NCI-H510A treated with DMSO at 0.1 percent for 48 hours (cell line): ENCODE measurements around the gene CCS.
"Not testable (repeated sequence)": the region's sequence is repeated elsewhere in the genome, so short reads cannot be mapped to it uniquely, and the experiment has no call there.

Experiments used
- DNase-seq: peaks from one replicate; lab custom pipeline; 2025; lab: John Stamatoyannopoulos, UW

The CCS gene

GRCh38 chr11:66626382-66626781, 33.4 kb downstream of the CCS start:
- DNase-seq: no peak

- DNase-seq: no peak
Observed at GRCh38 chr11:66626926-66627325, 33.9 kb downstream of the CCS start.

- no peak for DNase-seq
Observed at GRCh38 chr11:66628061-66628603, 35.1 kb downstream of the CCS start.

GRCh38 chr11:66629356-66629755, 36.4 kb downstream of the CCS start:
- DNase-seq: no peak

- no peak for DNase-seq
Observed at GRCh38 chr11:66631883-66632282, 38.9 kb downstream of the CCS start.

- DNase-seq: no peak
Observed at GRCh38 chr11:66632952-66633351, 40.0 kb downstream of the CCS start.

- DNase-seq: no peak
Observed at GRCh38 chr11:66636411-66636810, 43.4 kb downstream of the CCS start.

- no peak for DNase-seq
Observed at GRCh38 chr11:66637557-66638176, 44.7 kb downstream of the CCS start.

- DNase-seq: peak; percentile 99
Observed at GRCh38 chr11:66638177-66639065, 45.4 kb downstream of the CCS start, which contains the start of gene RBM4. TSS of gene RBM4 (plus strand) at chr11:66638703. CDS start at chr11:66639712, 1,009 bp downstream.

- DNase-seq: peak; percentile 36
Observed at GRCh38 chr11:66639066-66639813, 46.3 kb downstream of the CCS start.

- not testable (repeated sequence) for DNase-seq
Observed at GRCh38 chr11:66639814-66640340, 46.9 kb downstream of the CCS start.

- DNase-seq: no peak
Observed at GRCh38 chr11:66641834-66642233, 48.8 kb downstream of the CCS start.

GRCh38 chr11:66643745-66644437, 50.9 kb downstream of the CCS start:
- DNase-seq: no peak

GRCh38 chr11:66646828-66647227, 53.8 kb downstream of the CCS start:
- no peak for DNase-seq

- no peak for DNase-seq
Observed at GRCh38 chr11:66649903-66650302, 56.9 kb downstream of the CCS start.

- DNase-seq: no peak
Observed at GRCh38 chr11:66651016-66651415, 58.0 kb downstream of the CCS start.

- no peak for DNase-seq
Observed at GRCh38 chr11:66652651-66653050, 59.7 kb downstream of the CCS start.

GRCh38 chr11:66653123-66653522, 60.1 kb downstream of the CCS start:
- no peak for DNase-seq
